PC-3 (cell line): ENCODE data around the gene TMEM167A.

Experiments
- CTCF ChIP-seq: fragments of 300-600 bp; sonication (generic); conservative IDR thresholded peaks from 2 replicates; pipeline ENCODE4 v1.5.1; 2017; ENCODE audit warnings: antibody characterized with exemption, low read depth, mild to moderate bottlenecking, low read length
- EZH2 ChIP-seq: fragments of 300-600 bp; sonication (generic); IDR thresholded peaks from one replicate; pipeline ENCODE4 v1.6.1; 2017; ENCODE audit warnings: antibody characterized with exemption, mild to moderate bottlenecking, low read length; ENCODE audit not compliant: unreplicated experiment

GRCh38 chr5:83003791-83004190, 73.4 kb downstream of the TMEM167A start:
- no peak for TF ChIP-seq CTCF
- no peak for TF ChIP-seq EZH2
